Raji (cell line): ENCODE measurements around the gene VGLL1.

ENCODE experiments used
- POLR2A ChIP-seq: IDR thresholded peaks from 2 replicates; pipeline ENCODE4 v1.6.1; 2011; ENCODE audit warnings: low read depth, low read length, control low read depth; ENCODE audit not compliant: insufficient read depth

Gene VGLL1

GRCh38 chrX:136534131-136534530 lies 2.1 kb downstream of the VGLL1 start:
- TF ChIP-seq POLR2A: no peak

DNA sequence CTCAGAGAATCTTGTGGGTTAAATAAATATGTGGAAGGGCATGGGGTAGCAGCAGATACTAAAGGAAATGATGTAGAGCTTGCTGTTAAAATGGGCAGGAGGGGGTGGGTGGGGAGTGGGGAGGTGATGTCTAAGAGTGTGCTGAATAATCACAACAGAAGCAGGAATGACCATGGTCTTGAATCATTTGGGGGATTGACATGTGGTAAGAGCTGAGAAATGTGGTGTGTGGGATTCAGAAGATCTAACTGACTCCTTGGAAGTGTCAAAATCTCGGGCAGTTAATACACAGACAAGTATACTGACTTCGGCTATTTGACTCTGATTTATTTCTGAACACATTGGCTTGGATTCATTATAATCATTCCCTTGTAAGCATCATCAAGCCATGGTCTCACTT lies 6.8 kb downstream of the VGLL1 start:
- no peak for TF ChIP-seq POLR2A

DNA sequence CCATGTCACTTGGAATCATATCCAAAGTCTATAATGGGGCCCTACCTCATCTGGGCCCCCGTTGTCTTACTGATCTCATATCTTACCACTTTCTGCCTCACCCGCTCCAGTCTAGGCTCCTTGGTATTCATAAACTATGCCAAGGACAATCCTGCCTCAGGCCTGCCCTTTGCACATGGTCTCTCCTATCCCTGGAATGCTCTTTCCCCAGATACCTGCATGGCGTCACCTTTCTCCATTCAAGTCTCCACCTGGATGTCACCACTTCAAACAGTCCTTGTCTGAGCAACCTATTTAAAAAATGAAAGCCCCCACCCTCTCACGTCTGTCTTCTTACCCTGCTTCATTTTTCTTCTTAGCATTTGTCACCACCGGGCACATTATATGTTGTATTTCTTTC lies 8.2 kb downstream of the VGLL1 start:
- TF ChIP-seq POLR2A: no peak

- TF ChIP-seq POLR2A: no peak
Observed at GRCh38 chrX:136541294-136541693, 9.3 kb downstream of the VGLL1 start.

GRCh38 chrX:136542281-136542680 lies 10.3 kb downstream of the VGLL1 start:
- TF ChIP-seq POLR2A: no peak

- TF ChIP-seq POLR2A: no peak
Observed at GRCh38 chrX:136546371-136546781, 14.4 kb downstream of the VGLL1 start.

DNA sequence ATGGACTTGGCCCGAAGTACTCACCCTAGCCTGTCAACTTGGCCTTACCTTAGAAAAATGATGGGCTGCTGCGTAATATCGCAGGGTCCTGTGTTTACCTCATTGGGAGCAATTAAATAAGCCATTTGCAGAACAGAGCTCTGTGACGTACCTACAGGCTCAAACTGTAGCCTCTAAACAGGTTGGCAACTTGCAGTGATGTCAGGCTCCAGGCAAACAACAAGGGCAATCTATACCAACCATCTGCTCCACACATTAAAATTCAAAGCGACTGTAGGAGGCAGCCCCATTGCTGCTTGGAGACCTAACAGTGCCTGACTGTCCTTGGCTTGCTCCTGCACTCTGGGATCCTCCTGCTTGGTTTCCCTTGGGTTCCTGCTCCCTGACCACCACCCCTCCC lies 17.2 kb downstream of the VGLL1 start:
- TF ChIP-seq POLR2A: no peak

GRCh38 chrX:136551410-136551809 lies 19.4 kb downstream of the VGLL1 start:
- no peak for TF ChIP-seq POLR2A

DNA sequence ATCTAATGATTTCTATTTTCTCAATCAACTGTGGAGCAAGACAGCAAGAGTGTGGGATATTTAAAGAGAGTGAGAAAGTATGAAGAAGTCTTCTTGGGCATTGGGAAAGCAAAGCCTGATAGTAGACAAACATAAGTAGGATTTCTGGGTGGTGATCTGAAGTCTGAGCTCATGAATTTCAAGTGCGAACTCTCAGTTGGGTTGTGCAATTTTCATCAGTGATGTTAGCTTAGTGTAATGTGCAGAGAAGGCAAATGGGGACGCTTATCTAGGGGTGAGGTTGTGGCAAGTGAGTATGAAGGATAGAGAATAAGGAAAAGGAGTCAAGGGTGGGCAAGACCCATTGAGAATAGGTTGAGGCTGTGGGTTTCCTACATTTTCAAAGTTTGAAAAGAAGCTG lies 23.7 kb downstream of the VGLL1 start:
- TF ChIP-seq POLR2A: no peak

GRCh38 chrX:136572030-136572429 lies 40.0 kb downstream of the VGLL1 start:
- no peak for TF ChIP-seq POLR2A

- no peak for TF ChIP-seq POLR2A
Observed at GRCh38 chrX:136574548-136574947, 42.5 kb downstream of the VGLL1 start.

GRCh38 chrX:136577552-136577951 lies 45.5 kb downstream of the VGLL1 start:
- TF ChIP-seq POLR2A: no peak

DNA sequence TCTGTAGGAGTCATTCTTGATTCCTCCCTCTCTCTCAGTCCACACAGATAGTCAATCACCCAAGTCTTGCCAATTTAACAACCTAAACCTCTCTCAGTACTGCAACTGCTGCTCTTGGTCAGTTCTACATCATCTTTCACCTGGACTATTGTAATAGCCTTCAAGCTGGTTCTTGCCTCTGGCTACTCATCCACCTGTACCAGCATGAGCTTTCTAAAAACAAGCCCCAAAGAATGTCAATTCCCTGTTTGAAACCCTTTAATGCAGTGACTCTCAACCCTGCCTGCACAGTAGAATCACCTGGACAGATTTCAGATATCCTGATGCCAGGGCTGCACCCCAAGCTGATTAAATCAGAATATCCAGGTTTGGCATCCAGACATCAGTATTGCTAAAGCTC lies 48.3 kb downstream of the VGLL1 start:
- TF ChIP-seq POLR2A: no peak

GRCh38 chrX:136582624-136583023 lies 50.6 kb downstream of the VGLL1 start:
- no peak for TF ChIP-seq POLR2A

DNA sequence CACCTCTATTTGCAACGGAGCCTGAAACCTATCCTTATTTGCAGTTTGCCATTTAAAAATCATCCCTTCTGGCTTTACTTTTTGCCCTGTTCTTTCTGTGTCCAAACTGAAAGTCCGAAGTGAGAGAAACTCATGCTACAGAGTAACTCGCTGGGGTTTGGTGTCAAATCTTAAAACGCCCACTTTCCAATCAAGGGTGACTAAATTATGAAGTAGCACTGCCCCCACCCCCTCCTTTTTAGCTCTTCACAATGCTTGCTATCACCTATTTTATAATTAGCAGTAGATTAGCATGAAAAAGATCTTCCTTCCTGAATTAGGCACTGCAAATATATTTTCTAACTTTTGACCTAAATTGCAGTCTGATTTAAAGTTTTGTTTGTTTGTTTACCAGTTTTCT lies 52.5 kb downstream of the VGLL1 start:
- TF ChIP-seq POLR2A: no peak

DNA sequence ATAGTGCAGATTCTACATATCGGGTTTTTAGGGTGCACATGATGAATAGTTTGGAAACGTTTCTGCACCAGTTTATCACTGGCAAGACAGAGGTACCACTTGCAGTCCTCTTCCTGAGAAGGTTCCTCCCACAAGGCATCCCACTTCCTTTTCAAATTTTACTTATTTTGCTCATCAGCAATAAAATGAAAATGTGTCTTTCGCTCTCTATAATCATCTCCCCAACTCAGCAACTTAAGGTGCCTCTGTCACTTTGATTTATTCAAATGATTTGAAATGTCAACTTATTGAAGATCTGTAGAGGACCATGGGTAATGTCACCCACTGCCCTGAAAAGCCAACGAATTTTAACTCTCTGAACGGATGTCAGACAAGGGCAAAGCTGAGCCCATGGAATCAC lies 53.2 kb downstream of the VGLL1 start:
- TF ChIP-seq POLR2A: no peak

DNA sequence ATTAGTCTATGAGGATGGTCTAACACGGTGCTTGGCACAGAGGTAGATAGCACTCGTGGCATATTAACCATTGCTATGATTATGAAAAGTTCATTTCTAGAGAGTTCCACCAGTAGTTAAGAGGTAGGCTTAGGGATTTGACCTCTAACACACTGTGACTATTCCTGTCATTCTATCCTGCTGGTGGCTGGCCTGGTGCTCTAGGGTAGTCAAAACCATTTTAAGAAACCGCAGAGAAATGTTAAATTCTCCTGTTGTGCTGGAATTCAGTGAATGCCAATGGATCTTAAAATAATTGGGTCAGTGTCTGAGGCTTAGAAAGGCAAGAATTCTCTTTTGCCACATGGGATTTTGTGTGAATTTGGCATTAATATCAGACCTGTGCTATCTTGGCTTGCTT lies 53.9 kb downstream of the VGLL1 start:
- TF ChIP-seq POLR2A: no peak

DNA sequence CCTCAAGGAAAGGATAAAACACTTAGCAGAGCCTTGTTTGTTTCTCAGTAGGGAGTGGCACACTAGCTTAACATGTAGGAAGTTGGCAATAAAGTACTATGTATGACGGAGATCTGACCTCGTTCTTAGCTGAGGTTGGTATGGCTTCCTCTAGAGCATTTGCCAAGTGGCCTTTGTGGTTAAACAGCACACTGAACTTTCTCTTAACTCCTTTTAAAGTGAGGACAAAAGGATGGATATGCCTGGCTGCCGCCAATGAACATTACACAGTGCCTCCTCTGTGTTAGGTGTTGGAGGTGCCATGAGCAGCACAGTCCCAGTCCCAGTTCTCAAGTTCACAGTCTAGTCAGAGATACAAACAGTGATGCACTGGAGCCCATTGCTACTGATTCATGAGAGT lies 54.4 kb downstream of the VGLL1 start:
- TF ChIP-seq POLR2A: no peak

DNA sequence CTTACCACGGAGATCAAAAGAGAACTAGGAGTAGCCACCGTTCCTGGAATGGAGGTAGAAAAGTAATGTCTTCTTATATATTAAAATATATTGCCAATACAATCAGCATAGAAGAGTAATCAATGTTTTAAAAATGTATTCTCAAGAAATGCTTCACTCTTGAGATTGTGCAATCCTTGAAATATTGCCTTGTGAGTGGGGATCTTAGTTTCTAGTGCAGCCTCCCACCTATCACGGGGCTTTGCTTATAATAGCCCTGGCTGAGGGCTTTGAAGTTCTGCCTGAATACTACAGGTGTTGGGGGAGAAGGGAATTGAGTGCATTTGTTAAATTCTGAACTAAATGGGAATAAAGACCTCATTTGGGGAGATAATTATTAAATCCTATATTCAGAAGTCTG lies 55.5 kb downstream of the VGLL1 start:
- TF ChIP-seq POLR2A: no peak

- no peak for TF ChIP-seq POLR2A
Observed at GRCh38 chrX:136588036-136588435, 56.0 kb downstream of the VGLL1 start.
